Midbrain (tissue), 1 donor: Measurements from ENCODE around the gene STRN3.
"Not testable (repeated sequence)": the region's sequence is repeated elsewhere in the genome, so short reads cannot be mapped to it uniquely, and the experiment has no call there.

Experiments
- DNase-seq: peaks from one replicate; lab custom pipeline; 2025; lab: John Stamatoyannopoulos, UW

The STRN3 gene

GRCh38 chr14:30969796-30970195 lies 56.4 kb downstream of the STRN3 start:
- DNase-seq: not testable (repeated sequence)

- DNase-seq: not testable (repeated sequence)
Measured at GRCh38 chr14:30967364-30968098, 58.6 kb downstream of the STRN3 start.

- no peak for DNase-seq
Measured at GRCh38 chr14:30966415-30967363, 59.5 kb downstream of the STRN3 start.

GRCh38 chr14:30965861-30966260 lies 60.3 kb downstream of the STRN3 start:
- DNase-seq: not testable (repeated sequence)

GRCh38 chr14:30962537-30962936 lies 63.6 kb downstream of the STRN3 start:
- not testable (repeated sequence) for DNase-seq

GRCh38 chr14:30961330-30961729 lies 64.8 kb downstream of the STRN3 start:
- DNase-seq: no peak

GRCh38 chr14:30960216-30960615 lies 66.0 kb downstream of the STRN3 start:
- DNase-seq: no peak

GRCh38 chr14:30958555-30959407 lies 67.4 kb downstream of the STRN3 start:
- no peak for DNase-seq

GRCh38 chr14:30957813-30958370 lies 68.3 kb downstream of the STRN3 start:
- no peak for DNase-seq

- DNase-seq: no peak
Measured at GRCh38 chr14:30949651-30950050, 76.5 kb downstream of the STRN3 start.

GRCh38 chr14:30943694-30944093 lies 82.5 kb downstream of the STRN3 start:
- no peak for DNase-seq

- DNase-seq: no peak
Measured at GRCh38 chr14:30940886-30941285, 85.3 kb downstream of the STRN3 start.

GRCh38 chr14:30938617-30939016 lies 87.6 kb downstream of the STRN3 start:
- DNase-seq: no peak

- DNase-seq: no peak
Measured at GRCh38 chr14:30935445-30935844, 90.7 kb downstream of the STRN3 start.

- not testable (repeated sequence) for DNase-seq
Measured at GRCh38 chr14:30933937-30934336, 92.2 kb downstream of the STRN3 start.

GRCh38 chr14:30928462-30928861 lies 97.7 kb downstream of the STRN3 start:
- DNase-seq: no peak

GRCh38 chr14:30925254-30925653 lies 100.9 kb downstream of the STRN3 start:
- DNase-seq: no peak

- no peak for DNase-seq
Measured at GRCh38 chr14:30921788-30922187, 104.4 kb downstream of the STRN3 start.

GRCh38 chr14:30921305-30921704 lies 104.9 kb downstream of the STRN3 start:
- DNase-seq: no peak

GRCh38 chr14:30915596-30915995 lies 110.6 kb downstream of the STRN3 start:
- no peak for DNase-seq

GRCh38 chr14:30914812-30915211 lies 111.4 kb downstream of the STRN3 start:
- DNase-seq: no peak

GRCh38 chr14:30908826-30909225 lies 117.4 kb downstream of the STRN3 start:
- no peak for DNase-seq
